ENCODE data around the gene IL1RAP. TPM values are rescaled to one million over a fixed set of nuclear protein-coding genes. Genes with fewer than 3 reads are reported as not detected.

IL1RAP gene
- total RNA-seq, 1 donor from 2014 or later = 5.1 TPM

DNA sequence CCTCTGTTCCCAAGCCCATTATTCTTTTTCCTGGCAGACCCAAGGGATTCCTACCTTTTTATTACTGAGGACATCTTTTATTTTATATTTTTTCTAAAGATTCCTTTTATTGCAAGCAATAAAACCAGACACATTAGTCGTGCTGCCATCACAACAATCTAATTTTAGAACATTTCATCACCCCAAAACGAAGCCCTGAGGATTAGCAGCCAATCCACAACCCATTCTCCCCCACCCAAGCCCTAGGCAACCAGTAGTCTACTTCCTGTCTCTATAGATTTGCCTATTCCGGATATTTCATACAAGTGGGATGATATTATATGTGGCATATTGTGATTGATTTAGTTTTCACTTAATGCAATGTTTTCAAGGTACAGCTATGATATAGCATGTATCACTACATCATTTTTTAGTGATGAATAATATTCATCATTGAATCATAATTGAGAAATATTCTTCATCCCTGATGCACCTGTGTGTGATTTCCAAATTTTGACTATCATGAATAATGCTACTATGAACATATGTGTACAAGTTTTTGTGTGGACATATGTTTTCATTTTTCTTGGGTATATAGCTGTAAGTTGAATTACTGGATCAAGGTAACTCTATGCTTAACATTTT, 65.7 kb downstream of the IL1RAP start:
- TF ChIP-seq, protein P1, sequence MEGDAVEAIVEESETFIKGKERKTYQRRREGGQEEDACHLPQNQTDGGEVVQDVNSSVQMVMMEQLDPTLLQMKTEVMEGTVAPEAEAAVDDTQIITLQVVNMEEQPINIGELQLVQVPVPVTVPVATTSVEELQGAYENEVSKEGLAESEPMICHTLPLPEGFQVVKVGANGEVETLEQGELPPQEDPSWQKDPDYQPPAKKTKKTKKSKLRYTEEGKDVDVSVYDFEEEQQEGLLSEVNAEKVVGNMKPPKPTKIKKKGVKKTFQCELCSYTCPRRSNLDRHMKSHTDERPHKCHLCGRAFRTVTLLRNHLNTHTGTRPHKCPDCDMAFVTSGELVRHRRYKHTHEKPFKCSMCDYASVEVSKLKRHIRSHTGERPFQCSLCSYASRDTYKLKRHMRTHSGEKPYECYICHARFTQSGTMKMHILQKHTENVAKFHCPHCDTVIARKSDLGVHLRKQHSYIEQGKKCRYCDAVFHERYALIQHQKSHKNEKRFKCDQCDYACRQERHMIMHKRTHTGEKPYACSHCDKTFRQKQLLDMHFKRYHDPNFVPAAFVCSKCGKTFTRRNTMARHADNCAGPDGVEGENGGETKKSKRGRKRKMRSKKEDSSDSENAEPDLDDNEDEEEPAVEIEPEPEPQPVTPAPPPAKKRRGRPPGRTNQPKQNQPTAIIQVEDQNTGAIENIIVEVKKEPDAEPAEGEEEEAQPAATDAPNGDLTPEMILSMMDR (IDR thresholded peaks at IDR 0.05; ENCODE audit: borderline replicate concordance) = no peak
- H3K4me3 ChIP-seq = no peak overlapping the region
- no peaks in the 10 kb centered on the region for H3K9me3 ChIP-seq (replicated peaks)
- no peaks in the 10 kb centered on the region for H3K36me3 ChIP-seq
- no peaks in the 10 kb centered on the region for H3K27me3 ChIP-seq (ENCODE audit: low read depth)
- DNase-seq = no peak
- peaks cover 36% of the 10 kb centered on the region for H3K4me1 ChIP-seq
- peak overlapping the region; percentile 11 for H3K27ac ChIP-seq (replicated peaks)
- intact Hi-C loops (cut with micrococcal nuclease) = no loop called here

DNA sequence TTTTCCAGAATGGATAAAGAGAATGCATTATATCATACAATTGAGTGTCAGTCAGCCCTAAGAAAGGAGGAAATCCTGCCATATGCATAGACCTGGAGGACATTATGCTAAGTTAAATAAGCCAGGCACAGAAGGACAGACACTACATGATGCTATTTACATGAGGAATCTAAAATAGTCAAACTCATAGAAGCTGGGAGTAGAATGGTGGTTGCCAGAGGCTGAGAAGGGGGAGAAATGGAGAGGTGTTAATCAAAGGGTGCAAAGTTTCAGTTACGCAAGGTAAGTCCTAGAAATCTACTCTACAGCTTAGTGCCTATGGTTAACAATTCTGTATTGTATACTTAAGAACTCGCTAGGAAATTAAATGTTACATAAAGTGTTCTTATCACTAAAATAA, 66.5 kb downstream of the IL1RAP start:
- Histone ChIP-seq H3K27me3 (ENCODE audit: low read depth) (no peaks in the 10 kb centered on the region), H3K27ac (replicated peaks) (peak overlapping the region; percentile 73), H3K36me3 (no peaks in the 10 kb centered on the region), H3K4me3 (peak overlapping the region; percentile 8), H3K9me3 (replicated peaks) (no peaks in the 10 kb centered on the region), H3K4me1 (peaks cover 34% of the 10 kb centered on the region)
- DNase-seq = no peak
- intact Hi-C loops (cut with micrococcal nuclease) = no loop called here
- TF ChIP-seq, protein P1 (IDR thresholded peaks at IDR 0.05; ENCODE audit: borderline replicate concordance) = no peak

DNA sequence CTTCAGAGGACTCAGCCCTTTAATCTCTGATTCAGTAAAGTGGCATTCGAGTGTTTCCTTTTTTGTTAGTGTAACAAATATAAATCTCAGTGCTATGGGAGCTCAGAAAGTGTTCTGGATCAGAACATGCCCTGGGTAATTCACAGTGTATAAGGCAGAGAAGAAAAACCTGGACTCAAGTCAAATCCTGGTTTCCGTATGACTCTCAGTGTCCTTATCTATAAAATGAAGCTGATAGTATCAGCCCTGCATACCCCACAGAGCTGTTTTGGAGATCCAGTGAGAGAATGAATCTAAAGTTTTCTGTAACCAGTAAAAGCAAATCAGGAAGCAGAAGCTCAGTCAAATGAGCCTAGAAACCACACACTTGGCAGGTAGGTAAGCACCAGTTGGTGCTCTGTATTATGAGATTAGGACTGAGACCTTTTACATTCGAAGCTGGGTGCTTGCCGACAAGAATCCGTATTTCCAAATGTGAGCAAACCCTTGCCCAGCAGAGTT, 67.2 kb downstream of the IL1RAP start:
- H3K4me3 ChIP-seq = peak overlapping the region; percentile 8
- H3K27me3 ChIP-seq (ENCODE audit: low read depth) = no peaks in the 10 kb centered on the region
- H3K36me3 ChIP-seq = no peaks in the 10 kb centered on the region
- no peaks in the 10 kb centered on the region for H3K9me3 ChIP-seq (replicated peaks)
- peak overlapping the region; percentile 73 for H3K27ac ChIP-seq (replicated peaks)
- intact Hi-C loops (cut with micrococcal nuclease) = no loop called here
- peaks cover 37% of the 10 kb centered on the region for H3K4me1 ChIP-seq
- no peak for DNase-seq
- TF ChIP-seq, protein P1 (IDR thresholded peaks at IDR 0.05; ENCODE audit: borderline replicate concordance) = no peak

DNA sequence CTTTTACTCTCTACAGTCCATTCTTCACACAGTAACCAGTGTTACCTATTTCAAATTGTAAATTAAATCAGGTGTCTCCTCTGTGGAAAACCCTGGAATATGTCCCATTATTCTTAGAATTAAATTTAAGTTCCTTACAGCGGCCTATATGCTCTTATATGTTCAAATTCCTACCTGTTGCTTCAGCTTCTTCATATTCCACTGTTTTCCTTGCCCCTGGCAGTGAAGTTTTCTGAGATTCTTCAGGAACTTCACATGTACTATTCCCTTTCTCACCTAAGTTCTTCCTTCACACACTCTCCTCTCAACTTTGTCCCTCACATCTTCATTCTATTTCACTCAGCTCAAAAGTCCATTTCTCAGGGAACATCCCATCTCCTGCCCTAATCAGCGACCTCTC, 68.8 kb downstream of the IL1RAP start:
- intact Hi-C loops (cut with micrococcal nuclease) = no loop called here
- no peaks in the 10 kb centered on the region for H3K27me3 ChIP-seq (ENCODE audit: low read depth)
- no peaks in the 10 kb centered on the region for H3K36me3 ChIP-seq
- H3K9me3 ChIP-seq (replicated peaks) = no peaks in the 10 kb centered on the region
- TF ChIP-seq, protein P1 (IDR thresholded peaks at IDR 0.05; ENCODE audit: borderline replicate concordance) = no peak
- no peak overlapping the region for H3K4me3 ChIP-seq
- H3K4me1 ChIP-seq = peaks cover 47% of the 10 kb centered on the region
- DNase-seq = no peak
- H3K27ac ChIP-seq (replicated peaks) = no peak overlapping the region

DNA sequence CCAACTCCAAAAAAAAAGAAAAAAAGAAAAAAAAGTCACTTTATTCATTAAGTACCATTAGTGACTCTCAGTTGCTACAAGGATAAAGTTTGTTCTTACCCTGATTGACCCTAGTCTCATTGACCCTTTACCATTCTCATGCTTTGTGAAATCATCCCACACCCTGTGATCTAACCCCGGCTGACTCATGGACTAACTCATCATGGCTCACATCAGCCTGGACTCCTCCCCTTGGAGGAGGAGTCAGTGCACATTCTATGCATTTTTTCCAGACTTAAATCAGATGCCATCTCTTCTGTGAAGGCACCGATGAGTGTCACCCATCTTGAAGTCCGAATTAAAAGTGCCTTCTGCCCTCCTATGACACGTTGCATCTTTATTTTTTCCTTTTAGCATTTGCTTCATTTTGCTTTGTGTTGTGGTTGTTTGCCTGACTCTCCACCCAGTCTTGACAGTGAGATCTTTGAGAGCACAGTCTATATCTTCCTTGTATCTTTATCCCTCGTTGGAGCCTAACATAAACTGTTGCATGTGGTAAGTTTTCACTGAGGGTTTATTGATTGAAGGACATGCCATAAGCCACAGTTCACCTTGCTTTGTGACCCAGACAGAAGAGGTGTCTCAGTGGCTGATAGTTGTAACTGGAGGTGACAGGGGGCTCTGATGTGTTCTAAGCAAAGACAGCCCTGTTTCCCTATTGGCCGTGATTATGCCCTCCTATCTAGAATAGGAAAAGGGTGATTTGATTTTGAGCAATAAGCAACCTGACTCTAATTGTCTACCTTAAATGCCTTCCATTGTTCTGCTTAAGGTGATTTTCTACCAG, 72.1 kb downstream of the IL1RAP start:
- no peaks in the 10 kb centered on the region for H3K9me3 ChIP-seq (replicated peaks)
- no peak overlapping the region for H3K4me3 ChIP-seq
- H3K36me3 ChIP-seq = no peaks in the 10 kb centered on the region
- intact Hi-C loops (cut with micrococcal nuclease) = no loop called here
- peaks cover 29% of the 10 kb centered on the region for H3K4me1 ChIP-seq
- no peaks in the 10 kb centered on the region for H3K27me3 ChIP-seq (ENCODE audit: low read depth)
- TF ChIP-seq, protein P1 (IDR thresholded peaks at IDR 0.05; ENCODE audit: borderline replicate concordance) = no peak
- no peak for DNase-seq
- H3K27ac ChIP-seq (replicated peaks) = no peak overlapping the region

All from left ventricle myocardium inferior (tissue), 1 donor.